Body of pancreas (tissue), 4 donors: Measurements from ENCODE around the gene CSPG4.

Experiments used
- CTCF ChIP-seq, 7 experiments: fragments of 450-650 bp in 4 of 7; fragments of 200-600 bp in 3 of 7; sonication (generic) in 3 of 7; IDR thresholded peaks; one replicate each; pipeline ENCODE4 v1.5.1; 2016 to 2019; ENCODE audit warnings: antibody characterized with exemption in 7 of 7
- POLR2A ChIP-seq, 3 donors: fragments of 450-650 bp; IDR thresholded peaks; one replicate each; pipeline ENCODE4 v1.6.1; 2016; ENCODE audit warnings: antibody characterized with exemption in 3 of 3, mild to moderate bottlenecking in 2 of 3

- TF ChIP-seq CTCF (IDR thresholded peaks at IDR 0.05) (no peak), POLR2A (IDR thresholded peaks at IDR 0.05) (no peak)
These were observed 60.7 kb downstream of the CSPG4 start for GRCh38 chr15:75651810-75652543.
